NCI-H1930 (cell line): ENCODE measurements around the gene EFCAB12.

Experiments
- DNase-seq, 2 experiments: peaks; one replicate each; lab custom pipeline; 2025; lab: John Stamatoyannopoulos, UW

Gene EFCAB12

GRCh38 chr3:129428376-129429079 is at the start of gene EFCAB12:
Gene EFCAB12, minus strand, starts transcription at chr3:129428636. Its CDS starts 148 bp downstream, at chr3:129428488.
- peak; percentile 85 to 91 for DNase-seq

DNA sequence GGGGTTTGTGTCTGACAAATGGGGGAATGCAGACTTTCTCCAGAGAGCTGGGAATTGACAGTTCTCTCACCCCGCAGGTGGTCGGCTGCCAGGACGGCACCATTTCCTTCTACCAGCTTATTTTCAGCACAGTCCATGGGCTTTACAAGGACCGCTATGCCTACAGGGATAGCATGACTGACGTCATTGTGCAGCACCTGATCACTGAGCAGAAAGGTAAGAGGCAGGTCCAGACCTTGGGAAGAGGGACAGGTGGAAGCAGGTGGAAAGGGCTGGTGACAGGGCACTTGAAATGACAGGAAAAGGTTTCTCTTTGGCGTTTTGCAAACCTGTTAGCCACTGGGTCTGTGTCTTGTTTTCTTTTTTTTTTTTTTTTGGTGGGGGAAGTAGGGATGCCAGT is 48.1 kb upstream of the EFCAB12 start:
- no peak for DNase-seq

- DNase-seq, result no peak
Observed at GRCh38 chr3:129475863-129476262, 47.4 kb upstream of the EFCAB12 start.

DNA sequence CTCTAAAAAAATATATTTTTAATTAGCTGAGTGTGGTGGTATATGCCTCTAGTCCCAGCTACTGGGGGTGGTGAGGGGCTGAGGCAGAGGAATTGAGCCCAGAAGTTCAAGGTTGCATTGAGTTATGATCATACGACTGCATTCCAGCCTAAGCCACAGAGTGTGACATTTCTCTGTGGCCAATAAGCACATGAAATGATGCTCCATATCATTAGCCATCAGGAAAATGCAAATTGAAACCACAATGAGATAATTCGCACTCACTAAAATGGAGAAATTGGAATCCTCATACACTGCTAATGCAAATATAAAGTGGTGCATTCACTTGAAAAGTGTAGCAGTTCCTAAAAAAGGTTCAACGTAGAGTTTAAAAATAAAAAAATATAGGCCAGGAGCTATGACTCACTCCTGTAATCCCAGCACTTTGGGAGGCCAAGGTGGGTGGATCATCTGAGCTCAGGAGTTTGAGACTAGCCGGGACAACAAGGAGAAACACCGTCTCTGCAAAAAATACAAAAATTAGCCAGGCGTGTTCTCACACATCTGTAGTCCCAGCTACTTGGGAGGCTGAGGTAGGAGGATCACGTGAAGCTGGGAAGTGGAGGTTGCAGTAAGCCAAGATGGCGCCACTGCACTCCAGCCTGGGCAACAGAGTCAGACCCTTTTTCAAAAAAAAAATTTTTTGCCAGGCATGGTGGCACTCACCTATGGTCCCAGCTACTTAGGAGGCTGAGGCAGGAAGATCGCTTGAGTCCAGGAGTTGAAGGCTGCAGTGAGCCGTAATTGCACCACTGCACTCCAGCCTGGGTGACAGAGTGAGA is 46.8 kb upstream of the EFCAB12 start:
- no peak for DNase-seq

DNA sequence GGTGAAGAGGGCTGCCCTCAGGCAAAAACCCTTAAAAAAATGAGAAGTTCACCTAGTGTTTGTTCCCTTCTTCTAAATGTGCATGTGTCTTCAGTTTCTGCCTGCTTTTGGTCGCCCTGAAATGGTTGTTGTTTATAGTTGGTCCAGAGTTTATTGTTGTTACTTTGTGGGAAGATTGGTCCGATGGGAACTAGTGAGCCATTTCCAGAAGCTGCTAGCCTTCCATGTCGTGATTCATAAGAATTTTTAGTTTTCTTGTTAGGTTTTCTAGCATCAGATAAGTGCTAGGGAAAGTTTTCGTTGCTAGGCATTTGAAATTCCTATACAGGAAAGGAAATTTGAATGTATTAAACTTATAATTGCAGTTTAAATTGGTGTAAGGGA is 45.3 kb upstream of the EFCAB12 start:
- no peak for DNase-seq

- no peak for DNase-seq
Observed at GRCh38 chr3:129473067-129473768, 44.8 kb upstream of the EFCAB12 start.

DNA sequence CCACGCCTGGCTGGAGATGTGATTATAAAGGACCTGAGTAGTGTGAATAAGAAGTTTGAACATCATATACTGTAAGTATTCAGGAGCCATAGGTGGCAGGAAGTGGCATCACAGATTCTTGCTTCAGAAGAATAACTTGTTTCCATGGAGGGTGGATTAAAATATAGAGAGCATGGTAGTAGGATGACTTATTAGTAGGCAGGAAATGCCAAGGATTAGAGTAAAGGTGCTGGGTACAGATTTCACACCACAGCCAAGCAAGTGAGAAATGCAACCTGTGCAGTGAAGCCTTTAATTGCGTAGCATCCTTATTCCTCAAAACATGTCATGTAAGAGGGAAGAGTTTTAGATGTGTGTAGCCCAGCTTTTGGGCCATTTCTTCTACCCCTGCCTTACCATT is 42.4 kb upstream of the EFCAB12 start:
- no peak for DNase-seq

DNA sequence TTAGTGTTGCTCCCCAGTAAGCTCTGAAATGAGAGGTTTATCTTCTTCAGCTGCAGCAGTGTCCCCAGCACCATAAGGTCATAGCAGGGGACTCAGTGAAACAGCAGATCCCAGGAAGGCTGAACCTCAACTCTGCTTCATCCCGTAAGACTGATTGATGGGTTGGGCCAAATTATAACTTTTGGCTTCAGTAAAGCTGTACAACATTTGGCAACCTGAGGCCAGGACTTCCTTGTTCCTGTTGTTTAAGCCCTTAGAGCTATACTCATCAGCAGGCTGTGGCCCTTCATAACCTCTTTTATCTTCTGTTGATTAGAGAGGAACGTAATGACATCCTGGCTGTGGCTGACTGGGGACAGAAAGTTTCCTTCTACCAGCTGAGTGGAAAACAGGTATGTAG is 40.6 kb upstream of the EFCAB12 start:
- DNase-seq, result no peak

GRCh38 chr3:129467932-129468331 is 39.5 kb upstream of the EFCAB12 start:
- no peak for DNase-seq

- DNase-seq, result no peak
Observed at GRCh38 chr3:129463716-129464115, 35.3 kb upstream of the EFCAB12 start.

DNA sequence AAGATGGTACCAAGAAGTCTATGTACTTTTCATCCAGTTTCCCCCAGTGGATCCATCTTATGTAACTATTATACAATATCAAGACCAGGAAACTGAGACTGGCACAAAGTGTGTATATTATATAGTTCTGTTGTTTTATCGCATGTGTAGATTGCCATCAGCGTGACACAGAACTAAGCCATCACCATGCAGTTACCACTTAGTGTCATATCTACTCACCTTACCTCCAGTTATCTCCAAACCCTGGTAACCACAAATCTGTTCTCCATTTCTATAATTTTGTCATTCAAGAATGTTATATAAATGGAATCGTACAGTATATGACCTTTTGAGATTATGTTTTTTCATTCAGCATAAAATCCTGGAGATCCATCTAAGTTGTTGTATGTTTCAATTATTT is 34.7 kb upstream of the EFCAB12 start:
- no peak for DNase-seq

DNA sequence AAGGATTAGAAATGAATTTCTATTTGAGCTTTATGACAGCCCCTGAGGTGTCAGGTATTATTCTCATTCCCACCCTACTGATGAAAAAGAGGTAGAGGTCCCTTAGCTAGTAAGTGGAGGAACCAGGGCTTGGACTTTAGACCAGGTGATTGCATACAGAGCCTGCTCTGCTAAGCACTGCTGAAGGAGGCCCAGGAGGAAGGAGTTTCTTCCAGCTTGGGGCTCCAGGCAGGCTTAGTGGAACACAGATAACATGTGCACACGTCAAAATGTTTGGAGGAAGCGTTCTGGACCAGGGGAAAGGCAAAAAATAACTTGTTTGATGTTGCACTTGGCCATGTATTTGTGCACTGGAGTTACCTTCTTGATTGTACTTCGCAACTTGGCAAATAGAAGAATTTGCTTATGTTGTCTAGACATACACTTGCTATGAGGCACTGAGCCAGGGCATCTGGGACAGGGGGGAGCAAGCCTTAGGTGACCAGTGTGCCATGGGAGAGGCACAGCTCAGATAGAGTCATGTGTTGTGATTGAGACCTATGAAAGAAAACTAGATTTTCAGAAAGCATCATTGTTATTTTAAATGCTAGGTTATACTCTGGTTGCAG is 34.0 kb upstream of the EFCAB12 start:
- DNase-seq, result no peak

DNA sequence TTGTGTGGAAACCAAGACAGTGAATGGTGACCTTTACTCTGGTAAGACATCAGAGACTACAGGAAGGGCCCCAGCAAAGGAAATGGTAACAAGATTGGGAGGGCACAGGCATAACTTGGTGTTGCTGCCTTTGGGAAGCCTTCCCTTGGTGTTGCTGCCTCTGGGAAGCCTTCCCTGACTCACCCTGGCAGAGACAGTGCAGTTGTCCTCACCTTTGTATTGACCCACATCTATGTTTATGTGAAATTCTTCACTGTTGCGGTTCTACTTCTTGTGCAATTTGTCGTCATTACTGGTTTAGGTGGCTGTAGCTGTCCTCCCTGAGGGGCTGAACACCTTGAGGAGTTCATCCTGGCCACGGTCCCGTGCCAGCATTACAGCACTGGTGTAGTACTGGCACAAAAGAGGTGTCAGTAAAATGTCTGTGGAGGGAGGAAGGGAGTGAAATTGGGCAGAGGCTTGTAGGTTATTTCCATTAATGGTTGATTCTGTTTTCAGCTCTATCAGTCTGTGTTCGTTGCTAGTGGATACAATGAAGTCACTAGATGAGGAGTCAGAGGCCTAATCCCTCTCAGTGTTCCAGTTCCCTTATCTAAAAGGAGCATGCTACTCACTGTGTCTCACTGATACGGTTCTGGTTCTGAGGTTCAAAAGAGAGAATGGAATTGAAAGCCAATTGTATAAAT is 33.2 kb upstream of the EFCAB12 start:
- DNase-seq, result no peak

GRCh38 chr3:129461022-129461421 is 32.6 kb upstream of the EFCAB12 start:
- DNase-seq, result no peak

DNA sequence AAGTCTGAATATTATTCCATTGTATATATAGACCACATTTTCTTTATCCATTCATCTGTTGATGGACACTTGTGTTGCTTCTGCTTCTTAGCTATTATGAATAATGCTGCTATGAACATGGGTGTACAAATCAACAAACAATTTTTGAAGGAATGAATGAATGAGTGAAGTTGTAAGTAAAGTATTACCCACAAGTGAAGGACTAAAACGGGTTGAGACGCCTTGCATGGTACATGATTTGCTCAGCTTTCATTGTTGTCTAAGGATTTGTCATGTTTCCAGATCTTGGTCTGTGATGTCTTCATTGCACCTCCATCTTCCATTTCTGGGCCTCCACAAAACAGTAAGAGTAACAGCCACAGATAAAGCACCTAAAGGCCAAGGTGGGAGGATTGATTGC is 32.1 kb upstream of the EFCAB12 start:
- no peak for DNase-seq

DNA sequence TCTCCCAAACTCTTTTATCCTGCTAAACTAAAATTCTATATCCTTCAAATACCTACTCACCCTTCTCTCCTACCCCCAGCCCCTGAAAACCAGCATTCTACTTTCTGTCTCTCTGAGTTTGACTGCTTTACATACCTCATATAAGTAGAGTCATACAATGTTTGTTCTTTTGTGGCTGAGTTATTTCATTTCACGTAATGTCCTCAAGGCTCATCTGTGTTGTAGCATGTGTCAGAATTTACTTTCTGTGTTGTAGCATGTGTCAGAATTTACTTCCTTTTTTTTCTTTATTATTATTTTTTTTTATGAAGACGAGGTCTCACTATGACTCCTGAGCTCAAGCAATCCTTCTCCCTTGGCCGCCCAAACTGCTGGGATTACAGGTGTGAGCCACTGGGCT is 31.7 kb upstream of the EFCAB12 start:
- DNase-seq, result no peak

- no peak for DNase-seq
Observed at GRCh38 chr3:129453732-129454131, 25.3 kb upstream of the EFCAB12 start.

GRCh38 chr3:129449279-129450115 is 21.1 kb upstream of the EFCAB12 start:
- DNase-seq, result no peak

- DNase-seq, result no peak
Observed at GRCh38 chr3:129448186-129448895, 19.9 kb upstream of the EFCAB12 start.

DNA sequence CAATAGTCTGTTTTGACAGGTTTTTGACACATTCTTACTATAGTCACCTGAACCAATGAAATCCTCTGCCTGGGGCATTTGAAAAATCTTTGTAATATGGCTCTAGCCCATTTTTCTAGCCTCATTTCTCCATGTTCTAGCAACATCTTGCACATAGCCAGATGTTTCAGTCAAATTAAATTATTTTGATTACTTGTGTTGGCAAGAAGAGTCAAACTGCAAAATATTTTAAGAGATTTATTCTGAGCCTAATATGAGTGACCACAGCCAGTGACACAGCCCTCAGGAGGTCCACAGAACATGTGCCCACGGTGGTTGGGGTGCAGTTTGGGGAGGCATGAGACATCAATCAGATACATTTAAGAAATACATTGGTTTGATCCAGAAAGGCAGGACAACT is 18.5 kb upstream of the EFCAB12 start:
- no peak for DNase-seq
